GM12878 (cell line): ENCODE measurements around the gene B3GNT3. TPM values are rescaled to one million over a fixed set of nuclear protein-coding genes. Genes with fewer than 3 reads are reported as not detected.

Experiments used
- ATAC-seq: fragments of 200-7000 bp; cut with Tn5 transposase; 3 replicates; pipeline ENCODE4 v1.9.1; 2020; ENCODE audit warnings: mild to moderate bottlenecking, moderate library complexity
- BruUV-seq: library from RNA; stranded (reverse); fragments of 400-500 nt; replicated peaks from 2 replicates; lab custom pipeline; 2021; lab: Mats Ljungman, UMichigan
- CTCF ChIA-PET: fragments of 300-600 bp; sonication (Branson Sonifier 250); formaldehyde crosslinking; extraction: SDS; loops from one replicate; lab custom pipeline; 2021; ENCODE audit warnings: inconsistent platforms; lab: Yijun Ruan, JAX
- POLR2A ChIA-PET: fragments of 350-600 bp; formaldehyde crosslinking; extraction: SDS; loops from one replicate; lab custom pipeline; 2021; ENCODE audit warnings: inconsistent platforms; lab: Charles Lee
- RAD21 ChIA-PET: fragments of 300-600 bp; sonication (Branson Sonifier 250); formaldehyde crosslinking; loops from one replicate; lab custom pipeline; 2023; ENCODE audit warnings: antibody characterized with exemption; ENCODE audit not compliant: unreplicated experiment; lab: Charles Lee
- SMC1A ChIA-PET: fragments of 300-600 bp; sonication (Branson Sonifier 250); formaldehyde crosslinking; loops from one replicate; lab custom pipeline; 2023; ENCODE audit not compliant: unreplicated experiment, uncharacterized antibody; lab: Charles Lee
- DNase-seq: peaks from one replicate; pipeline ENCODE4 v3.0.0-alpha.2; 2011; ENCODE audit warnings: low read depth, low spot score
- FAIRE-seq: peaks from 3 replicates; lab custom pipeline; 2011; peaks lifted over from hg19 to GRCh38; lab: Jason Lieb, UNC
- H2AFZ ChIP-seq: 2 replicates; pipeline ENCODE4 v1.6.0; 2011; ENCODE audit warnings: low read depth, low read length, control low read depth; ENCODE audit not compliant: control insufficient read depth
- H3K27ac ChIP-seq: 2 replicates; pipeline ENCODE4 v1.5.1; 2011; ENCODE audit warnings: control low read depth; ENCODE audit not compliant: control insufficient read depth, insufficient read depth
- H3K27me3 ChIP-seq, 2 experiments: replicated peaks in 1 of 2; 2 replicates each; pipeline versions ENCODE4 v1.6.0 to v1.6.1; 2011; ENCODE audit warnings: low read length in 1 of 2; ENCODE audit not compliant: control insufficient read depth in 2 of 2, insufficient read depth in 2 of 2
- H3K36me3 ChIP-seq, 2 experiments: 2 replicates each; pipeline ENCODE4 v1.5.1; 2011; ENCODE audit warnings: low read length in 1 of 2; ENCODE audit not compliant: control insufficient read depth in 2 of 2, insufficient read depth in 2 of 2
- H3K4me1 ChIP-seq: 2 replicates; pipeline ENCODE4 v1.6.1; 2011; ENCODE audit warnings: mild to moderate bottlenecking, low read length, moderate library complexity, mixed read lengths; ENCODE audit not compliant: control insufficient read depth, insufficient read depth
- H3K4me2 ChIP-seq: 2 replicates; pipeline ENCODE4 v1.6.0; 2011; ENCODE audit warnings: control low read depth; ENCODE audit not compliant: control insufficient read depth, insufficient read depth
- H3K4me3 ChIP-seq: fragments of 200-600 bp; sonication (generic); 2 replicates; pipeline ENCODE4 v1.5.1; 2016
- H3K79me2 ChIP-seq: 2 replicates; pipeline ENCODE4 v1.6.0; 2011; ENCODE audit warnings: low read length; ENCODE audit not compliant: control insufficient read depth, insufficient read depth
- H3K9ac ChIP-seq: 2 replicates; pipeline ENCODE4 v1.8.0; 2011; ENCODE audit warnings: low read length, control low read depth, mixed read lengths; ENCODE audit not compliant: control insufficient read depth, insufficient read depth
- H3K9me3 ChIP-seq: replicated peaks from 3 replicates; pipeline ENCODE4 v1.5.1; 2011; ENCODE audit warnings: mild to moderate bottlenecking, low read length; ENCODE audit not compliant: control insufficient read depth, insufficient read depth
- H4K20me1 ChIP-seq: 2 replicates; pipeline ENCODE4 v1.6.0; 2011; ENCODE audit not compliant: control insufficient read depth, insufficient read depth
- ASH2L ChIP-seq: fragments of 300-600, 200-600 bp; sonication (generic); IDR thresholded peaks from 2 replicates; pipeline ENCODE4 v1.6.1; 2017; ENCODE audit warnings: low read depth, mild to moderate bottlenecking, borderline replicate concordance
- GATAD2B ChIP-seq: fragments of 450-650 bp; conservative IDR thresholded peaks from 2 replicates; pipeline ENCODE4 v1.6.1; 2017; ENCODE audit warnings: low read depth, mild to moderate bottlenecking, moderate library complexity
- JUND ChIP-seq: IDR thresholded peaks from 2 replicates; pipeline ENCODE4 v1.6.1; 2012; ENCODE audit warnings: low read depth, mild to moderate bottlenecking, low read length, improper control_type of control experiment, moderate library complexity
- KLF5 ChIP-seq: fragments of 450-650 bp; IDR thresholded peaks from 2 replicates; pipeline ENCODE4 v1.6.1; 2014; ENCODE audit warnings: mild to moderate bottlenecking; ENCODE audit not compliant: partially characterized antibody
- LARP7 ChIP-seq: fragments of 450-650 bp; IDR thresholded peaks from 2 replicates; pipeline ENCODE4 v1.6.1; 2017; ENCODE audit warnings: mild to moderate bottlenecking
- MEF2A ChIP-seq: IDR thresholded peaks from 2 replicates; pipeline ENCODE4 v1.6.1; 2011; ENCODE audit warnings: low read depth, mild to moderate bottlenecking, low read length, moderate library complexity; ENCODE audit not compliant: insufficient read depth
- NFIC ChIP-seq: IDR thresholded peaks from 2 replicates; pipeline ENCODE4 v1.6.1; 2012; ENCODE audit warnings: low read depth, mild to moderate bottlenecking, inconsistent platforms, low read length, moderate library complexity
- NR2F1 ChIP-seq: fragments of 450-650 bp; conservative IDR thresholded peaks from 2 replicates; pipeline ENCODE4 v1.6.1; 2017; ENCODE audit warnings: mild to moderate bottlenecking
- POLR2A ChIP-seq: IDR thresholded peaks from 2 replicates; pipeline ENCODE4 v1.6.1; 2011; ENCODE audit warnings: low read depth, mild to moderate bottlenecking, low read length
- RELA ChIP-seq: fragments of 450-650 bp; IDR thresholded peaks from 2 replicates; pipeline ENCODE4 v1.8.0; 2014; ENCODE audit warnings: borderline replicate concordance; ENCODE audit not compliant: partially characterized antibody
- SMAD5 ChIP-seq: IDR thresholded peaks from 2 replicates; pipeline ENCODE4 v1.6.1; 2016; ENCODE audit warnings: antibody characterized with exemption, low read depth
- SMC3 ChIP-seq: IDR thresholded peaks from 2 replicates; pipeline ENCODE4 v1.6.1; 2011; ENCODE audit warnings: low read length, improper control_type of control experiment, borderline replicate concordance
- SREBF1 ChIP-seq: IDR thresholded peaks from 2 replicates; pipeline ENCODE4 v1.6.1; 2012; ENCODE audit warnings: mild to moderate bottlenecking, low read length
- SRF ChIP-seq, 2 experiments: IDR thresholded peaks; 2 replicates each; pipeline ENCODE4 v1.6.1; 2011; ENCODE audit warnings: low read depth in 2 of 2, low read length in 2 of 2, mild to moderate bottlenecking in 1 of 2, moderate library complexity in 1 of 2
- ZNF207 ChIP-seq: fragments of 450-650 bp; IDR thresholded peaks from 2 replicates; pipeline ENCODE4 v1.6.1; 2014; ENCODE audit warnings: antibody characterized with exemption, mild to moderate bottlenecking, borderline replicate concordance
- ZNF217 ChIP-seq: fragments of 450-650 bp; IDR thresholded peaks from 2 replicates; pipeline ENCODE4 v1.6.1; 2017; ENCODE audit warnings: antibody characterized with exemption, mild to moderate bottlenecking
- WGBS: methylation state at CpG from one replicate; pipeline ENCODE4 v1.1.6; 2016; ENCODE audit warnings: low lambda C conversion rate; ENCODE audit not compliant: insufficient replicate concordance, insufficient coverage; ENCODE audit errors: missing lambda C conversion rate; 5-methylcytosine and 5-hydroxymethylcytosine counted together
- in situ Hi-C: fragments of 300-500 bp; cut with MboI; formaldehyde crosslinking; loops from 9 replicates; pipeline ENCODE4 v1.14.3; 2018; ENCODE audit warnings: mixed read lengths
- intact Hi-C: fragments of 100-400 bp; cut with micrococcal nuclease; formaldehyde crosslinking; loops from one replicate; pipeline ENCODE4 v1.14.2; 2022; ENCODE audit not compliant: unreplicated experiment
- polyA plus RNA-seq, 11 experiments: library from polyadenylated mRNA; depleted of rRNA in 4 of 11; unstranded in 6 of 11; stranded (reverse) in 5 of 11; fragments of >200 nt; fragmentation: Nextera tagmentation in 4 of 11; fragmentation: Illumina TruSeq in 1 of 11; extraction: Ambion mirVana in 4 of 11; extraction: Trizol in 1 of 11; gene quantifications; 1 replicate in 1 of 11; 2 replicates in 10 of 11; pipeline versions ENCODE4 v1.2.1 to v1.2.3, GENCODE V29; 2011 to 2016; ENCODE audit warnings: inconsistent platforms in 2 of 11, missing spikeins in 2 of 11, low read depth in 1 of 11
- total RNA-seq, 4 experiments: library from RNA; depleted of rRNA in 3 of 4; stranded (reverse); fragments of >200 nt in 3 of 4; fragmentation: Illumina TruSeq in 1 of 4; extraction: Trizol in 1 of 4; gene quantifications; 2 replicates each; pipeline versions ENCODE4 v1.2.1 to v1.2.3, GENCODE V29; 2013 to 2021
- TF ChIP-seq, protein P1 (sequence below): IDR thresholded peaks from 2 replicates; pipeline ENCODE4 v1.6.1; 2012; ENCODE audit warnings: low read depth, low read length, improper control_type of control experiment
- TF ChIP-seq, protein P2 (sequence below), 3 experiments: IDR thresholded peaks in 2 of 3; conservative IDR thresholded peaks in 1 of 3; 2 replicates each; pipeline ENCODE4 v1.5.1; 2011; ENCODE audit warnings: low read depth in 3 of 3, low read length in 3 of 3, mild to moderate bottlenecking in 3 of 3, control low read depth in 2 of 3, moderate library complexity in 2 of 3, inconsistent platforms in 1 of 3, mixed read lengths in 1 of 3; ENCODE audit not compliant: control insufficient read depth in 2 of 3, insufficient read depth in 1 of 3; ENCODE audit errors: extremely low read depth in 1 of 3

B3GNT3 gene
- total and polyA plus RNA-seq, 10 of the 15 experiments (the other 5 are each of a cell fraction or from before 2014, with no cell fraction given): not detected

DNA sequence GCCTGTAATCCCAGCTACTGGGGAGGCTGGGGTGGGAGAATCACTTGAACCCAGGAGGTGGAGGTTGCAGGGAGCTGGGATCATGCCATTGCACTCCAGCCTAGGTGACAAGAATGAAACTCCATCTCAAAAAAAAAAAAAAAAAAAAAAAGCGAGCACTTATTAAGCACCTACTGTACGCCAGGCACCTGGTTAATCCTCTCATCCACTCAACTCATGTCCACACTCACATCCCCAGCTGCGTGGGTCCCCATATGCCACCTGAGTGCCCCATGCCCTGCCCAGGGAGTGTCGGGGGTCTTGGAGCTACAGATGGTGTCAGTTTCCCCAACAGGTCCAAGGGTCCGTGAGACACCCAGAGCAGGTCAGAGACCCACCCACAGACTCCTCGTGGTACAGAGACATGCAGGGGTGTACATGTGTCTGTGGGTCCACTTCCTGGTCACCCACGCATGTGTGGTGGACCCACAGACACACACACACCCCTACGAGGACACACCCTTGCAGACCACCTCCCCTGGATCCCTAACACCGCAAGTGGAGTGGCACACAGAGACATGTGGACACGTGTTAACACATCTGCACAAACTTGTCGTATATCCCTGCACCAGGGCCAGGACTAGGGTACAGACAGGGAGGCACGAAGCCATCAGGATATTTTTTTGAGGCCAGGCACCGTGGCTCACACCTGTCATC lies 22.9 kb downstream of the B3GNT3 start:
- TF ChIP-seq LARP7 (no peak), ZNF207 (no peak), GATAD2B (no peak), RELA (no peak), SMAD5 (no peak), SRF (IDR thresholded peaks at IDR 0.05; ENCODE audit: low read depth in 2 of 2, low read length in 2 of 2) (no peak), ZNF217 (no peak), NR2F1 (no peak), JUND (no peak), SMC3 (no peak), POLR2A (no peak), MEF2A (no peak), ASH2L (no peak), SREBF1 (no peak), NFIC (no peak), KLF5 (no peak)
- TF ChIP-seq, protein P1, sequence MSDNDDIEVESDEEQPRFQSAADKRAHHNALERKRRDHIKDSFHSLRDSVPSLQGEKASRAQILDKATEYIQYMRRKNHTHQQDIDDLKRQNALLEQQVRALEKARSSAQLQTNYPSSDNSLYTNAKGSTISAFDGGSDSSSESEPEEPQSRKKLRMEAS: no peak
- TF ChIP-seq, protein P2, sequence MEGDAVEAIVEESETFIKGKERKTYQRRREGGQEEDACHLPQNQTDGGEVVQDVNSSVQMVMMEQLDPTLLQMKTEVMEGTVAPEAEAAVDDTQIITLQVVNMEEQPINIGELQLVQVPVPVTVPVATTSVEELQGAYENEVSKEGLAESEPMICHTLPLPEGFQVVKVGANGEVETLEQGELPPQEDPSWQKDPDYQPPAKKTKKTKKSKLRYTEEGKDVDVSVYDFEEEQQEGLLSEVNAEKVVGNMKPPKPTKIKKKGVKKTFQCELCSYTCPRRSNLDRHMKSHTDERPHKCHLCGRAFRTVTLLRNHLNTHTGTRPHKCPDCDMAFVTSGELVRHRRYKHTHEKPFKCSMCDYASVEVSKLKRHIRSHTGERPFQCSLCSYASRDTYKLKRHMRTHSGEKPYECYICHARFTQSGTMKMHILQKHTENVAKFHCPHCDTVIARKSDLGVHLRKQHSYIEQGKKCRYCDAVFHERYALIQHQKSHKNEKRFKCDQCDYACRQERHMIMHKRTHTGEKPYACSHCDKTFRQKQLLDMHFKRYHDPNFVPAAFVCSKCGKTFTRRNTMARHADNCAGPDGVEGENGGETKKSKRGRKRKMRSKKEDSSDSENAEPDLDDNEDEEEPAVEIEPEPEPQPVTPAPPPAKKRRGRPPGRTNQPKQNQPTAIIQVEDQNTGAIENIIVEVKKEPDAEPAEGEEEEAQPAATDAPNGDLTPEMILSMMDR (IDR thresholded peaks at IDR 0.05 in 2 of 3, conservative IDR thresholded peaks at IDR 0.05 in 1 of 3; ENCODE audit: control insufficient read depth in 2 of 3, extremely low read depth in 1 of 3, insufficient read depth in 1 of 3, low read depth in 3 of 3, low read length in 3 of 3): no peak
- Histone ChIP-seq H3K27me3 (no peaks in the 10 kb centered on the region), H3K4me2 (no peak overlapping the region), H3K4me1 (no peaks in the 10 kb centered on the region), H3K79me2 (no peaks in the 10 kb centered on the region), H3K9ac (no peak overlapping the region), H3K4me3 (no peak overlapping the region), H4K20me1 (no peaks in the 10 kb centered on the region), H2AFZ (no peak overlapping the region), H3K36me3 (no peaks in the 10 kb centered on the region), H3K27ac (no peak overlapping the region), H3K9me3 (no peaks in the 10 kb centered on the region)
- SMC1A ChIA-PET: interaction anchor here (0.6 to 0.9 kb wide), 2 partner anchors 16 to 62 kb away, joined by 3 read pairs; no protein-coding TSS in a partner anchor
- POLR2A ChIA-PET: no interaction called here
- ATAC-seq (no peak), FAIRE-seq (no peak), DNase-seq (no peak)
- intact Hi-C loops (no loop called here), in situ Hi-C loops (no loop called here)
- WGBS: 71% methylated on average over 12 of the region's 13 CpGs
- BruUV-seq: no TSS peak
- RAD21 ChIA-PET: no interaction called here
- CTCF ChIA-PET: no interaction called here
